Measurements from ENCODE around the gene GPR89A.
A peak's percentile ranks its signal among the peaks of the same experiment; 100 is the strongest.
"Not testable (repeated sequence)": the region's sequence is repeated elsewhere in the genome, so short reads cannot be mapped to it uniquely, and the experiment has no call there.

The GPR89A gene

GRCh38 chr1:145607833-145608733 lies at the start of gene GPR89A:
Gene GPR89A, plus strand, starts transcription at chr1:145607988. Its CDS starts 146 bp downstream, at chr1:145608134.
- peak; percentile 92 for DNase-seq

- not testable (repeated sequence) for DNase-seq
These were observed 21.0 kb upstream of the GPR89A start for GRCh38 chr1:145586820-145587219.

GRCh38 chr1:145590806-145591205 lies 17.0 kb upstream of the GPR89A start:
- DNase-seq, result not testable (repeated sequence)

GRCh38 chr1:145592347-145592746 lies 15.4 kb upstream of the GPR89A start:
- DNase-seq, result not testable (repeated sequence)

DNA sequence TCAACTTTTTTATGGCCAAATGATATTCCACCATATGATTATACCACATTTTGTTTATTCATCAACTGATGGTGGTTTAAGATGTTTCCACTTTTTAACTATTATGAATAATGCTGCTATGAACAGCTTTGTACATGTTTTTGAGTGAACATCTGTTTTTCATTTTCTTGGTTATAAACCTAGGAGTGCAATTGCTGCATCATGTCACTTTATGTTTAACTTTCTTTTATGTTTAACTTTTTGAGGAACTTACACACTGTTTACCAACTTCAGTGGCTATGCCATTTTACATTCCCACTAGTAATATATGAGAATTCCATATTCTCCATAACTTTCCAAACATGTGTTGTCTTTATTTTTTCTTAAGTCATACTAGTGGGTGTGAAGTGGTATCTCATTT lies 12.4 kb upstream of the GPR89A start:
- not testable (repeated sequence) for DNase-seq

DNA sequence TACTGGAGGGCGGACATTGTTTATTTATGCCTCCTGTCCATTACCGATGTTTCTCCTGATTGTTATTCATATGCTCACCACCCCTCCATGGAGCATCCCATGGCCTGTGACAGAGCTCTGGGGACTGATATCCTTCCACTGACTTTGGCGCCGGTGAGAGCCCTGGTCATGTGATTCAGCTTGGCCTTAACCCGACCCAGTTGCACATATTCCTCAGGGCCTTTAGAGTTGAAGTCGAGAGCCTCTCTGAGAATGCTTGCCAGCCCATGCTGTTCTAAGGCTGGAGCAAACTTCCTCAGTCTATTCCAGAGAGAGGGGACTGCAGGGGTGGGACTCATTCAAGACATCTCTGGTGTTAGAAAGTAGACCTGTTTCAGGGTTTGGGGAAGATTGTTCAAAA lies 11.6 kb upstream of the GPR89A start:
- DNase-seq, result not testable (repeated sequence)

GRCh38 chr1:145599426-145599825 lies 8.4 kb upstream of the GPR89A start:
- not testable (repeated sequence) for DNase-seq

DNA sequence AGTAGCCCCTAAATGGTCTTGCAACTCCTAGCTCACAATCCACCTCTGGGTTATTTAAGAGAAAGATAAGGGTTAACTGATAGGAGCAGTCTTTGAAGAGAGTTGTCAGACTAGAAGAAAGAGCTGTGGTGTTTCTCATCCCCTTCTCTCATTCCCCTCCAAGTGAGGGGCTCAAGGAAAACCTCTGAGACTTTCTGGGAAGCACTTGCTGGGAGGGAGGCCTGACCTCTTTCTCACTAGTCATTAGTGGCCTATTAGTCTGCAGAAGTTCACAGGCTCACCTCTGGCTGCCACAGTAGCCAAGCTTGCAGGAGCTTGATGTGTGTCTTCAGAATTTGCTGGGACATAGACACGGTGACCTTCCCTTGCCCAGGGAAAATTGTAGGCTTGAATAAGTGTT lies 6.2 kb upstream of the GPR89A start:
- DNase-seq, result no peak

DNA sequence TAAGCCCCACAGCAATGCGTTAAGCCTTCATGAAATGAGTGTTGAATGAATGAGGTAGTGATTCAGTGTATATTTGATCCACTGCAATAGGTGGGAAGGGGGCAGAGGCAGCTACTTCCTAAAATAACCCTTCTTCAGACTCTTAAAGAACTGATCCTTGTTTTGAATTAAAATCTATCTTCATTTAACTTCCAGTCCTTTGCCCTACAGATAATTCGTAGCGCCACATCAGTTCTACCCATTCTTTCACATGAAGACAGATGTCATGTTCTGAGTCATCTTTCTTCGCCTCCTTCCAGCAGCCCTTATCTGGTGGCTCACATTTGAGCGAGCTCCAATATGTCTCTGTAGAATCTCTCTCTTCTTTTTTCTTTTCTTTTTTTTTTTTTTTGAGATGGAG lies 948 bp upstream of the GPR89A start:
- DNase-seq, result not testable (repeated sequence)

GRCh38 chr1:145607289-145607688 lies 499 bp upstream of the GPR89A start:
- not testable (repeated sequence) for DNase-seq

DNA sequence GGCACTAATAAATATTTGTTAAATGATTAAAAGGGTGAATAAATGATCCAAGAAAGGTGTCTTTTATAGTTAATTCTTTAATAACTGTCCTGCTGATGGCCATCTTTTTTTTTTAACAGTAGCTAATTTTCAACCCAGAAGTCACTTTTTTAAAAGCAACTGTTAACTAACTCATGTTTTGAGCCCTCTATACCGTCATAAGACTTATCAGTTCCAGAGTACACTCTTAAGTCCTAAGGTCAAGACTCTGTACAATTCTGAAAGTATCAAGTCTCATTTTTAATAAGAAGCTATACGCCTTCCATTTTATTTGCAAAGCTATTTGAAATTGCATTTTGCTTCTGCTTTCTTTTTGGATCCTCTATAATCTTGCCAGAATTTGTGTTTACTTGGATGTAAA lies 3.0 kb downstream of the GPR89A start:
- not testable (repeated sequence) for DNase-seq

DNA sequence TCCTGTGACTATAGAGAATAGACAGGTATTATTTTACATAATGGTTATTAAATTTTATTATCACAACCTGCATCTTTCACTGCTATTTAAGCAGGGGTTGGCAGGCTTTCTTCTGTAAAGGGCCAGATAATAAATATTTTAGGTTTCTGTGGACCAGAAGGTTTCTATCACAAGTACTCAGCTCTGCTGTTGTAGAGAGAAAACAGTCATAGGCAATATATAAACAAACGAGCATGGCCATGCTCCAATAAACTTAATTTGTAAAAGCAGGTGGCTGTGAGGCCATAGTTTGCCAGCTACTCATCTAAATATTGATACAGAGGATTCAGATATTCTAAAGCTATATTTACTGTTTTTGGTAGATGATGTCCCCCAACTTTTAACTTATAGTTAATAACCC lies 12.3 kb downstream of the GPR89A start:
- not testable (repeated sequence) for DNase-seq

- not testable (repeated sequence) for DNase-seq
These were observed 14.4 kb downstream of the GPR89A start for GRCh38 chr1:145622177-145622576.

GRCh38 chr1:145636237-145636636 lies 28.4 kb downstream of the GPR89A start:
- not testable (repeated sequence) for DNase-seq

DNA sequence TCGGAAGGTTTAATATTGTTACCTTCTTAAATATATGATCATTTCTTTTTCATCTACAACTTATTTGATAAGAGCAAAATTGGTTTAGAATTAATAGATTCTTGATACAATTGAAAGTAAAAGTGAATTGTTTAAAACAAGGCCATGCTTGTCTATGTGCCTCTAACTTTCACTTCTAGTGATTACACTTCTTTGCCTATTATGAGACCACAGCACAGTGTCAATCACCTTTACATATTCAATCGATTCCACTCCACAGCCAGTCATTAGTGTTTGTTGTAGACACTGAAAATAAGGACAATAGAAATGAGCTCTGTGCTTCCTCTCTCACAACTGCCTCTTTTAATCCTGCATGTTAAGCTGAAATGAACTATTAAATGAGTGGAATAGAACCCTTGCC lies 34.1 kb downstream of the GPR89A start:
- not testable (repeated sequence) for DNase-seq

- not testable (repeated sequence) for DNase-seq
These were observed 36.2 kb downstream of the GPR89A start for GRCh38 chr1:145643990-145644389.

- DNase-seq, result not testable (repeated sequence)
These were observed 48.6 kb downstream of the GPR89A start for GRCh38 chr1:145656245-145656943.

- peak; percentile 0 for DNase-seq
These were observed 54.7 kb downstream of the GPR89A start for GRCh38 chr1:145662502-145662901.

- not testable (repeated sequence) for DNase-seq
These were observed 57.2 kb downstream of the GPR89A start for GRCh38 chr1:145665015-145665414.

- not testable (repeated sequence) for DNase-seq
These were observed 63.4 kb downstream of the GPR89A start for GRCh38 chr1:145670995-145671745.

DNA sequence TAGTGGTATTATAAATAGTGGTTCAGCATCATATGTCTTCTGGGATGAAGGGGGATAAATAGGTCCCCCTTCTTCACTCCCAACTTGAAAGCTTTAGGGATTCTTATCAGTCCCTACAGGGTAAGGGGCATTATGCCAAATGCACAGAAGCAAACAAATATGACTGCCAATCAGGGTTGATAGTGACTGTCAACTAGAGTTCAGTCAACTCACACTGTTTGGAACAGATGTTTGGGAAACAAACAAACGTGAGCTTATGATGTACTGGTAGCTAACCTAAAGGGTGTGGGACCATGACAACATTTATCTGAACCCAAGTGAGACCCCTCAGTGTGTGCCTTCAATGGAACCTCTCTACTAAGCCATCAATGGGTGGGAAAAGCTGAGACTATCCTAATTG lies 65.4 kb downstream of the GPR89A start:
- not testable (repeated sequence) for DNase-seq

- DNase-seq, result not testable (repeated sequence)
These were observed 77.1 kb downstream of the GPR89A start for GRCh38 chr1:145684858-145685257.

DNA sequence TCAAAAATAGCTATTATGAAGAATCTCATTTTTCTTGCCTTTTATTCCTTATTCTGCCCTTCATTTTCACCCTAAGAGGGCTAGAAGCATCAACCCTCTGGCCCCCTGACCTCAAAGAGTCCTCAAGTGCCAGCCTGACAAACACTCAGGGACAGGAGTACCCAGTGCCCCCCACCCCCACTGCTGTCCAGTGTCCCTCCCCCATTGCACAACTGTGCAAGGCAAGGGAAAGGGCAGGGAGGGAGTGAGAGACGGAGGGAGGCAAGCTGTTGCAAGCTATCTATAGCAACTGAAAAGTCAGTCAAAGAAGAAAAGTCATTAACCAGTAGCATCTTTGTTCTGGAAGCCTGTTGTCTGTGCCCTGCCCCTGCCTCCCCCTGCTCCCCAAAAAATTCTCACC lies 78.3 kb downstream of the GPR89A start:
- DNase-seq, result not testable (repeated sequence)
